GM19035 (cell line): ENCODE measurements around the gene RBM12.
A peak's percentile ranks its signal among the peaks of the same experiment; 100 is the strongest.
"Not testable (repeated sequence)": the region's sequence is repeated elsewhere in the genome, so short reads cannot be mapped to it uniquely, and the experiment has no call there.

ENCODE experiments used
- ATAC-seq: cut with Tn5 transposase; IDR thresholded peaks from one replicate; pipeline ENCODE4 v1.9.1; 2021; ENCODE audit not compliant: unreplicated experiment

RBM12 gene, protein sequence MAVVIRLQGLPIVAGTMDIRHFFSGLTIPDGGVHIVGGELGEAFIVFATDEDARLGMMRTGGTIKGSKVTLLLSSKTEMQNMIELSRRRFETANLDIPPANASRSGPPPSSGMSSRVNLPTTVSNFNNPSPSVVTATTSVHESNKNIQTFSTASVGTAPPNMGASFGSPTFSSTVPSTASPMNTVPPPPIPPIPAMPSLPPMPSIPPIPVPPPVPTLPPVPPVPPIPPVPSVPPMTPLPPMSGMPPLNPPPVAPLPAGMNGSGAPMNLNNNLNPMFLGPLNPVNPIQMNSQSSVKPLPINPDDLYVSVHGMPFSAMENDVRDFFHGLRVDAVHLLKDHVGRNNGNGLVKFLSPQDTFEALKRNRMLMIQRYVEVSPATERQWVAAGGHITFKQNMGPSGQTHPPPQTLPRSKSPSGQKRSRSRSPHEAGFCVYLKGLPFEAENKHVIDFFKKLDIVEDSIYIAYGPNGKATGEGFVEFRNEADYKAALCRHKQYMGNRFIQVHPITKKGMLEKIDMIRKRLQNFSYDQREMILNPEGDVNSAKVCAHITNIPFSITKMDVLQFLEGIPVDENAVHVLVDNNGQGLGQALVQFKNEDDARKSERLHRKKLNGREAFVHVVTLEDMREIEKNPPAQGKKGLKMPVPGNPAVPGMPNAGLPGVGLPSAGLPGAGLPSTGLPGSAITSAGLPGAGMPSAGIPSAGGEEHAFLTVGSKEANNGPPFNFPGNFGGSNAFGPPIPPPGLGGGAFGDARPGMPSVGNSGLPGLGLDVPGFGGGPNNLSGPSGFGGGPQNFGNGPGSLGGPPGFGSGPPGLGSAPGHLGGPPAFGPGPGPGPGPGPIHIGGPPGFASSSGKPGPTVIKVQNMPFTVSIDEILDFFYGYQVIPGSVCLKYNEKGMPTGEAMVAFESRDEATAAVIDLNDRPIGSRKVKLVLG

DNA sequence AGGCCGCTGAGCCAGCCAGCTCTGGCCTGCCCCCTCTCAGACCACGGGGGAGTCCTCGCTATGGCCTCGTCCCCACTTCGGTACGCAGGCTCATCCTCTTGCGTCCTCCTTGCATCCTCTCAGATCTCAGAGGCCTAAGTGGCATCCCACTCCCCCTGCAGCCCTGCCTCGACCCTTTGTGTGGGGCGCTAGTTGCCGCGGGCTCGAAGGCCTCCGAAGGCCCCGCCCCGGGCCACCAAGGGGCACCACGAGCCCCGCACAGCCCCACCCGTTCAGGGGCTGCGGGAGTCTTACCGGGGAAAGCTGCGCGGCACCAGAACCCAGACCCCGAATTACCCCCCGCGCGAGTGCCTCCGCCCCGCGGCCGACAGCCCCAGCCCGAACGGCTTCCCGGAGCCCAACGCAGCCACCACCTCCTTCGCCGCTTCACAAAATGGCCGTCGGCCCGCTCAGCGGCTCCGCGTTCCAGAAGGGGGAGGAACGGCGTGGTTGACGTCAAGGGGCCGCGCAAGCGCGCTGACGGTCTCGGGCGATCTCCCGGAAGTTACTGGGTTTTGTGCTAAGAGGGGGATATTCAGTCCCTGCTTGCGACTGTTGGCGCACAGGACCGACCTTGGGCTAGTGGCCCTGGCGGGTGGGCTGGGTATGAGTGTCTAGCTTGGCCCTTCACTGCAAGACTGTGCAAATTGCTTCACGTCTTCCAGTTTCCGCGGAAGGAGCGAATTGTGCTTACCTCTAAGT is at the start of gene RBM12, which contains the start of gene CPNE1:
Gene RBM12, minus strand, starts transcription at position 435 of the 741 bp plus-strand sequence. CDS start 9,578 bp downstream, outside the sequence.
Gene CPNE1, minus strand, starts transcription at position 435 of the 741 bp plus-strand sequence. CDS start 31,977 bp downstream, outside the sequence.
- ATAC-seq: peak; percentile 81

DNA sequence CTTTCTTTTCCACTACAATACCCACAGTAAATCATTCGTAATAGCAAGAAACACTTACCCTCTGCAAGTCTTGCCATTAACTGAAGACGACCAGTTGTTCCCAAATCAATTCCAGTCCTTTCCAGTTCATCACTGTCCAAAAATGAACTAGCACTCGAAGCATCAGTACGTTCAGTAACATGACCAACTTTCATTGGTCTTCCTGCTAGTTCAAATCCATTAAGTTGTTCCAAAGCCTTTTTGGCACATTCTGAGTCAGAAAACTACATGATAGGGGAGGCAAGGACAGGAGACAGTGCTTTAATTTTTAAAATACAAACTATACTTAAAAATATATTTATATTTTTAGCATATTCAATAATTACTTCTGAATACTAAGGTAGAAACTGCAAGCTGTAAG is 49.4 kb upstream of the RBM12 start:
- no peak for ATAC-seq

DNA sequence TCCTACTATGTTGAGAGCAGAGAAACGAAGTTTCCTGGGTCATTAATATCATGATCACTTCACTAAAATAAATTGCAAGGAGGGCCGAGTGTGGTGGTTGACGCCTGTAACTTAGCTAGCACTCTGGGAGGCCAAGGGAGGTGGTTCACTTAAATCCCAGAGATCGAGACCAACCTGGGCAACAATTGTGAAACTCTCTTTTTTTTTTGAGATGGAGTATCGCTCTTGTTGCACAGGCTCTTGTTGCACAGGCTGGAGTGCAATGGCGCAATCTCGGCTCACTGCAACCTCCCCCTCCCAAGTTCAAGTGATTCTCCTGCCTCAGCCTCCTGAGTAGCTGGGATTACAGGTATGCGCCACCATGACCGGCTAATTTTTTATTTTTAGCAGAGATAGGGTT is 48.4 kb upstream of the RBM12 start:
- ATAC-seq: not testable (repeated sequence)

DNA sequence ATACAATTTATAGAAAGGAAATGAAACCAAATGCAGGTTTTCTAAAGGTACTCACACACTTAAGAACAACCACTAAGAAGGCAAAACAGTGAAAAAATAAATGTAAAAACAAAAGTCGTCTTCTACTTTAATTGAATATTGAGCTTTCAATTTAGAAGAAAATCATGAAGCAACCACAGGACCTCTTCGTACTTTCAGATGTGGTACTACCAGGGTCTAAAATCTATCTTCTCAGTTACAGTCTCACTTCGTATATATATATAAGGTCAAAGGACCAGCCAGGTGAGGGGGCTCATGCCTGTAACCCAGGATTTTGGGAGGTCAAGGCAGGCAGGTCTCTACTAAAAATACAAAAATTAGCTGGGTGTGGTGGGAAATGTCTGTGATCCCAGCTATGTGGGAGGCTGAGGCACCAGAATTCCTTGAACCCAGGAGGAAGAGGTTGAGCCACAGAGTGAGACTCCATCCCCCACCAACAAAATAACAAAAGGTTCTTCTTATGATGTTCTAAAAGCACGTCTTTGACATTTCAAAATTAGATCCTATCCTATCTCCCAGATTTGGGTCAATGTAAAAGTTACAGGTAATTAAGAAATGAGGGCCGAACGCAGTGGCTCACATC is 47.0 kb upstream of the RBM12 start:
- ATAC-seq: no peak

DNA sequence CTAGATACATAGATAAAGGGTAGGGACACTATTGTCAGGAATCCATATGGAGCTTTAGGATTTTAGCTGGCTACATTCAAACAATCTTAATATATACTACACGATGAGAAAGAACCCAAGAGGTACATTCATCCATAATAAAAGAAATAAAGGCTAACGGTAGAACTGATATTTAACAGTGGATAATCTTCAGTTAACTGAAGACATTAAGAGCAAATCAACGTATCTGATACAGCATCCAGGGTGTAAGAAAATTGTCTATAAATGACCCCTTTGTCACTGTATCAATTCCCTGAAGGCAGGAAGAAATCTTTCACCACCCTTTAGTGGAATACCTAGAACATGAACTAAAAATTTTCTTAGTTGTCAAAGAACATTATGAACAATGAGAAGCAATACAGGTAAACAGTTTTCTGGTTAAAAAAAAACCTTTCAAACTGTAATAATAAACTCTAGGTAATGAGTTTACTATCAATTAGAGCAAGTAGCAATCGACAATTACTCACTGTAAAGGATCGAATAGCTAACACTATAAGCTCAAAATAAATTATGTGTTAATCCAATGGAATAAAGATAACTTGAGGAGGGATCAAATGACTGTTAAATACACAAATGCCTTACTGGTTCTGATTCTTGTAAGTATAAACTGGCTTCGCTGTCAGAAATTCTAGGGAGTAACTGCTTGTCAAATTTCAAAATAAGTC is 46.3 kb upstream of the RBM12 start:
- ATAC-seq: no peak

DNA sequence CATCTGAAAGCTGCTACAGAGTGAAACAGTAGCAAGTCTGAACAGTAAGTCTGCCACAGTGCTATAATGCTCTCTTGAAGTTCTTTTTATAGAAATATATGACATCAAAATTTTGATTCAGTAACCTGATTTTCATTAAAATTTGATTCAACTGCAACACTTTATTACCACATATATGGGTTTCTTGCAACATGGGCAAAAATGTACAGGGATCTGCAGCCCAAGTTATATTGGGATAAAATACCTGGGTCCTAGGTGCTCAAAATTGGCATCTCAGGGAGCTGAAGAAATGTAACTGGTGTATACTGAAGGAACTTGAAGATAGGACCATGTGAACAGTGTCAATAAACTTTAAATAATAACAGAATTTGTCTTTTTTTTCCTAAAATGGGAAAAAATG is 45.3 kb upstream of the RBM12 start:
- ATAC-seq: no peak

DNA sequence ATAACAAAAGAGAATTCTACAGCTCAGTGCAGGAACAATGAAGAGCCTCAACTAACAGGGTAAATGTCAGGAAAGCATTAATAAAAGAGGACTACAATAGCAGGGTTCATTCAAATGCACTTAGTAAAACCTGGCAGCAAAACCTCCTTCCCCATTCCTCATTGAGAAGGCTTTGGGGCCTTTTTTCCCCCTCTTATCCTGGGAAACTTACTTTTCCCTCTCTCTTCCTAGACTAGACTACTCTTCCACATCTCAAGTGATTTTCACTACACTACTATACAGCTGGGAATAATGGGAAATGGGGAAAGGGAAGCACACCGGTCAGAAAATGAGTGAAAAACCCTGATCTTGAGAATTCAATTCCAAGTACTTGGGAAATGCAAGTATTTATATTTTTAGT is 44.6 kb upstream of the RBM12 start:
- ATAC-seq: no peak

DNA sequence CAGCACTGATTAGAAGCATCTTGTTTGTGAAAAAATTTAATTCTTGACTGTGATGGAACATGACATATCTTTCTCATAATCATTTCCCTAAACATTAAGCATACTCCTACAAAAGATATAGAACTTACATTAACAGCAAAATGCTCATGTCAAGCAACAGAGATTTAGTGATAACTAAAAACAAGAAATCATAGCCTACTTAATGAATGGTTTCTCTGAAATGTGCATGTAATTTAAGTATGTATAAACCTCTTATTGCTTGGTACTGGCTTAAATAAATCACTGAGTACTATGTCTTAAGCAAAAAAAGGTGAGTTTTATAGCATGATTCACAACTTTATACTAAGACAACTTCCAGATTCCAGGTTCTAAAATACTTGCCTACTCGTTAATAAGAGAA is 43.8 kb upstream of the RBM12 start:
- no peak for ATAC-seq

DNA sequence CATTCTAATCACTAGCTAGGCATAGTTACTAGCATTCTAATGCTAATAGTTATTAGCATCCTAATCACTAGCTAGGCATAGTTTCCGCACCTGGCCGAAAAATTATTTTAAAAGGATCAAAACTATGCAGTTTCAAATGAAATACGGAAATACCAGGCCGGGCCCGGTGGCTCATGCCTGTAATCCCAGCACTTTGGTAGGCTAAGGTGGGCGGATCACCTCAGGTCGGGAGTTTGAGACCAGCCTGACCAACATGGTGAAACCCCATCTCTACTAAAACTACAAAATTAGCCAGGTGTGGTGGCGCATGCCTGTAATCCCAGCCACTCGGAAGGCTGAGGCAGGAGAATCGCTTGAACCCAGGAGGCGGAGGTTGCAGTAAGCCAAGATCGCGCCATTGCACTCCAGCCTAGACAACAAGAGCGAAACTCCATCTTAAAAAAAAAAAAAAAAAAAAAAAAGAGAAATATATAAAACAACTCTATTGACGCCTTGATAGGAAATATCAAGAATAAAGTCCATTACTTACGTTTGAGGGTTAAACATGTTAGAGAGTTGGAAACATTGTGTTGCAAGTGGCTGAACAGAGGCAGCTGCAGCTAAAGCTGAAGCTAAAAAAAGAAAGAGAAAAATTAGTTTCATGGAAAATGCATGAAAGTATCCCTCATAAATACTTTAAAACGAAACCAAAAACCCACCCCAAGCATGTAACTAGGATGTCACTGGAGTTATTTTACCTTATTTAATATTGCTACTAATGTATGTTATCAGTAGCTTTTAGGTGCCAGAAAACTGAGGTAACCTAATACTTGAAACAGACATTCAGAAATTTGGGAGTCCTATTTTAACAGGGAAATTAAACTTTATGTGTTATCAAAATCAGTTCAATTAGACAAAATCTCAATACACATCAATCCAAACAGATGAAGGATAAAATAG is 42.2 kb upstream of the RBM12 start:
- not testable (repeated sequence) for ATAC-seq

DNA sequence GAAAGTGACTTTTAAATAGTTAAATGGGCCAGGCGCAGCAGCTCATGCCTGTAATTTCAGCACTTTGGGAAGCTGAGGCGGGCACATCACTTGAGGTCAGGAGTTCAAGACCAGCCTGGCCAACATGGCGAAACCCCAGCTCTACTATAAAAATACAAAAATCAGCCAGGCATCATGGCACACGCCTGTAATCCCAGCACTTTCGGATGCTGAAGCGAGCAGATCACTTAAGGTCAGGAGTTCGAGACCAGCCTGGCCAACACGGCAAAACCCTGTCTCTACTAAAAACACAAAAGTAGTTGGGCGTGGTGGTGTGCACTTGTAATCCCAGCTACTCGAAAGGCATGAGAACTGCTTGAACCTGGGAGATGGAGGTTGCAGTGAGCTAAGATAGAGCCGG is 41.2 kb upstream of the RBM12 start:
- not testable (repeated sequence) for ATAC-seq

DNA sequence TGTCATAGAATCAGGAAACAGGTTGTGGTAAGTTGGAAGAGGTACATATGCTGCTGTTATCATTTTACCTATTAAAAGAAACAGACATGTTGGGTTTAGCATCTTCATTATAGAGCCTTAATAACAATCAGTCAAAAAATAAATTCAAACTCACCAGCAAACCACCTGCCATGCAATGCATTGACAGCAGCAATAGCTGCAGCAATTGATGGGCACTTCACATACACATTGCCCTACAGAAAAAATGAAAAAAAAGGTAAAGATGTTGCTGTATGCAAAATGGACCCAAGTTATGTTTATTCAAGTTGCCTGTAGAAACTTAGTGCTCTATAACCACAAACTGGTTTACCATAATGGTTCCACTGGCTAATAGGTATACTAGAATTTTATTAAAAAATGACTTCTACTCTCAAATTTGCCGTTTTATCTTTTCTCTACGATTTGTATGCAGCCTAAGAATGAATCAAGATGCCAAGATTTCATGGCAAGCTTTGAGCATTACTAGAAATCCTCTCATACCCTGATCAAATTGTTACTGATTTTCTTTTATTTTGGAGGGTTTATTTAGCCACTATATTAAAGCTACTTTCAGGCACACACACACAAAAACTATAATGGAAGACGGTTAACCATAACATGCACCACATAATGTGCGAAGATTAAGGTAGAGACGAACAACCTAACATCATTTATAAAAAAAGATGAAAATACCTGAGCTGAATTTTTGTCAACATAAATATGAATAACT is 40.0 kb upstream of the RBM12 start:
- ATAC-seq: no peak

DNA sequence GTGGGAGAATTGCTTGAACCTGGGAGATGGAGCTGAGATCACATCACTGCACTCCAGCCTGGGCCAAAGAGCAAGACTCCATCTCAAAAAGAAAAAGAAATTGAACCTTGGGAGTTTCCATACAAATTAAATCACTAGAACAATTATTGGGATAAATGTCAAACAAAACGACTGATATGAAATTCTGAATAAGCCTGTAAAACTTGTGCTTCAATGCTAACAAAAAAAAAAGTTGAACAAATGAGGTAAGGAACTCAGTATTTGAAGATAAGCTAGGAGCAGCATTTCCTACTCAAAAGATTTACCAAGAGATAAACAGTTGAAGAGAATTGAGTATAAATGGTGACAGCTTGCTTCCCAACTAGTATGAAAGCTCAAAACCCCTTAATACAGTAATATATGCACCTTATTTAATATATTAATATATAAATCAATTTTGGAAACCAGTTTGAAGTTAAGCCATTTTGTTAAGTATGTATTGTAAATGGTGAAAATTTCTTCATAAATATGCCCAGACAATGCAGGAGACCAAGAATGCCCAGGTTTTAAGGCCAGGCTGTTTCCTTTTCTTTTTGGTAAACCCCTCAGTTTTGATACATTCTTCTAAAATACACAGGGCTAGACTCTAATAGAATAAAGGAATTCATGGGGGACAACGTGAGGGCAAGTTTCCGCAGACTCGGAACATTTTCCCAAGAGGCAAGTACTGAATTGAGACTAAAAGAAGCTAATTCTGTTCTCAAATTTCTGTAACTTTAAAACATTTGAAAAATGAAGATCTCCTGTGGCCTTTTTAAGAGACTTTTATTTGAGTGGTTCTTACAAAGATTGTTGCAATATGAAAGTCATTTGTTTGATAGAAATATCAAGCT is 38.4 kb upstream of the RBM12 start:
- ATAC-seq: no peak

DNA sequence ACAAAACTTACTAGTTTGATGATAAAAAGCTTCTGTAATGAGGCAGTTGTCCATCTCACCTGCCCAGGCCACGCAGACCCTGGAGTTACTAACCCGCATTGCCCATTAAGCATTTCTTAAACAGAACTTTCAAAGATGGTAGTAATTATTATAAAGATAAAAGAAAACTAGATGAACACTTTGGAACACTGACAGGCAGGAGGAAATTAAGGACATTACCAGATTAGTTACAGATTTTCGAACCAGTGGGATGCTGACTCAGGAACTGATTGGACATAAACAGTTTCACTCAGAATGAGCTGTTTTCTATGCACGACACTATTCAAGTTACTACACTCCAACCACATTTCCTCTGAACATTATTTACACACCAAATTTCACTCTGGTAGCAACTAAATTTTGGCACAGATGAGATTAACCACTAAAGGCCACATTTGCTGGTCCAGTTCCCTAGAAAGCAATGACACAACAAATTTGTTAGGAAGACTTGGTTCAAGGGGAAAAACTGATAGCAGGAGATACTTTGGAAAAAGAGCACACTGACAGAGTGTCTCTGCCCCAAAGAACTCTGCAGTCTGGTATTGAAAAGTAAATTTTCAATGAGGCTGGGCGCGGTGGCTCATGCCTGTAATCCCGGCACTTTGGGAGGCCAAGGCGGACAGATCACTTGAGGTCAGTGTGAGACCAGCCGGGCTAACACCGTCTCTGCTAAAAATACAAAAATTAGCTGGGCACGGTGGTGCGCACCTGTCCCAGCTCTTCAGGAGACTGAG is 37.5 kb upstream of the RBM12 start:
- no peak for ATAC-seq

DNA sequence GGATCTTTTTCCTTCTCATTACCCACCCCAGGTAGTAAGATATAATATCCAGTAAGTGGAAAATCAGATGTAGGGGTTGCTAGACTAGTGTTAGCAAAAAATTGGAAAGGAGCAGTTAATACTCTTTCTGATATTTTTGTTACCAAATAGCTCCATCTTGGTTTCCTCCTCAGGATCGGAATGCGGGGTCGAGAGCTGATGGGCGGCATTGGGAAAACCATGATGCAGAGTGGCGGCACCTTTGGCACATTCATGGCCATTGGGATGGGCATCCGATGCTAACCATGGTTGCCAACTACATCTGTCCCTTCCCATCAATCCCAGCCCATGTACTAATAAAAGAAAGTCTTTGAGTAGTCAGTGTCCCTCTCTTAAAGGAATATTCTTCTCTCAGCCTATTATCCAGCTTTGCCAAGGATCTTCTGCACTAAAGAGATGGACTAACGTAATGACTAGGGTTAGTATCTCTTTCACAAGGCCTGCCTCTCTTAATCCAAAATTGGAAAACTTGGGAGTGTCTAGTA is 36.0 kb upstream of the RBM12 start:
- no peak for ATAC-seq

DNA sequence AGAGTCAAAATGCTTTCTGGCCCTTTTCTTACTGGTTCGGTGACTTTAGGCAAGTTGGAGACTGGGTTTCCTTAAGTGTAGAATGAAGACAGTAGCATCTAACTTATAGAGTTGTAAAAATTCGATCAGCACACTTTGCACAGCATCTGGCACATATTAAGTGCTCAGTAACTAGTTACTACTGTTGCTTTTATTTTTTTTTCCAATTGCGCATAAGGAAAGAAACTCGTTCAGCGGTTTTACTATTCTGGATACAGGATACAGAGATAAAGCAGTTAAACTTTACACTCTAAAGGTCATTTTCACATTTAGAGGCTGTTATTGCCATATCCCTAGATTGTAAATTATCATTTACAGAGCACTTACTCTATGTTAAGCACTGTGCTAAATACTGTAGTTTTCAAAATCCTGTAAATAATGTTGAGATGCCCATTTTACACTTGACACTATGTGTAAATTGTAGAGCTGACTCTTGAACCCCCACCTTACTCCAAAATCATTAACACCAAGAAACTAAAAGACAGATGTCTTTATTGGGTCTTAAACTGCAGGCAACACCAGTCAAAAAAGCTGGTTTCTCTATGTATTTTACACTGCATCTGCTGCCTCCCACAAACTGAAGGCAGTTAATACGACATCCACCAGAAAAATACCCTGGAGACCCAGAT is 35.4 kb upstream of the RBM12 start:
- ATAC-seq: no peak
